NB4 (cell line): Measurements from ENCODE around the gene MRPL14.

ENCODE experiments used
- DNase-seq: peaks from one replicate; pipeline ENCODE4 v3.0.0; 2010; ENCODE audit warnings: low read depth
- H3K4me3 ChIP-seq: one replicate; pipeline ENCODE4 v1.5.1; 2011; ENCODE audit warnings: mild to moderate bottlenecking, low read depth, low read length, moderate library complexity
- CTCF ChIP-seq: IDR thresholded peaks from one replicate; pipeline ENCODE4 v1.5.1; 2012; ENCODE audit warnings: low read depth, low read length
- MAX ChIP-seq: IDR thresholded peaks from 2 replicates; pipeline ENCODE4 v1.6.1; 2011; ENCODE audit warnings: low read depth, low read length
- MYC ChIP-seq: IDR thresholded peaks from 2 replicates; pipeline ENCODE4 v1.6.1; 2011; ENCODE audit warnings: low read depth, low read length
- POLR2A ChIP-seq: IDR thresholded peaks from 2 replicates; pipeline ENCODE4 v1.6.1; 2011; ENCODE audit warnings: mild to moderate bottlenecking; ENCODE audit not compliant: insufficient read length; ENCODE audit errors: extremely low read depth

MRPL14 gene

GRCh38 chr6:44105146-44105545 lies 22.1 kb downstream of the MRPL14 start:
- no peak for TF ChIP-seq POLR2A
- no peak for TF ChIP-seq MAX
- H3K4me3 ChIP-seq: no peak overlapping the region
- DNase-seq: no peak

- TF ChIP-seq MYC (no peak), POLR2A (no peak), MAX (no peak), CTCF (no peak)
- DNase-seq: no peak
- no peak overlapping the region for H3K4me3 ChIP-seq
Measured at GRCh38 chr6:44104481-44105021, 22.7 kb downstream of the MRPL14 start.

GRCh38 chr6:44102527-44102926 lies 24.7 kb downstream of the MRPL14 start:
- DNase-seq: no peak
- TF ChIP-seq CTCF: no peak
- no peak for TF ChIP-seq MAX
- TF ChIP-seq POLR2A: no peak
- no peak for TF ChIP-seq MYC
- H3K4me3 ChIP-seq: no peak overlapping the region

- no peak for DNase-seq
- H3K4me3 ChIP-seq: no peak overlapping the region
- TF ChIP-seq POLR2A (no peak), MAX (no peak), MYC (no peak), CTCF (no peak)
Measured at GRCh38 chr6:44101832-44102231, 25.4 kb downstream of the MRPL14 start.

GRCh38 chr6:44100088-44100550 lies 27.1 kb downstream of the MRPL14 start:
- H3K4me3 ChIP-seq: no peak overlapping the region
- TF ChIP-seq CTCF (peak; percentile 67), POLR2A (no peak)
- peak; percentile 47 for DNase-seq

GRCh38 chr6:44099192-44099591 lies 28.1 kb downstream of the MRPL14 start:
- TF ChIP-seq MAX (no peak), MYC (no peak), POLR2A (no peak), CTCF (no peak)
- H3K4me3 ChIP-seq: no peak overlapping the region
- no peak for DNase-seq
